NCI-H2107 (cell line): Measurements from ENCODE around the gene DNAJB6.

Experiments used
- DNase-seq: peaks from one replicate; lab custom pipeline; 2025; lab: John Stamatoyannopoulos, UW

Gene DNAJB6

GRCh38 chr7:157428554-157428945 is 91.7 kb downstream of the DNAJB6 start:
- no peak for DNase-seq

- no peak for DNase-seq
These were observed 92.3 kb downstream of the DNAJB6 start for GRCh38 chr7:157429001-157429679.

GRCh38 chr7:157429680-157430224 is 92.9 kb downstream of the DNAJB6 start:
- DNase-seq: no peak

- no peak for DNase-seq
These were observed 93.9 kb downstream of the DNAJB6 start for GRCh38 chr7:157430721-157431120.

GRCh38 chr7:157431173-157431950 is 94.6 kb downstream of the DNAJB6 start:
- DNase-seq: no peak

- no peak for DNase-seq
These were observed 95.2 kb downstream of the DNAJB6 start for GRCh38 chr7:157431951-157432540.

- DNase-seq: peak; percentile 55
These were observed 95.7 kb downstream of the DNAJB6 start for GRCh38 chr7:157432541-157432956.

- DNase-seq: no peak
These were observed 96.3 kb downstream of the DNAJB6 start for GRCh38 chr7:157432957-157433576.

- DNase-seq: no peak
These were observed 96.8 kb downstream of the DNAJB6 start for GRCh38 chr7:157433628-157434027.

- no peak for DNase-seq
These were observed 97.4 kb downstream of the DNAJB6 start for GRCh38 chr7:157434231-157434630.

GRCh38 chr7:157434701-157435100 is 97.9 kb downstream of the DNAJB6 start:
- no peak for DNase-seq

- DNase-seq: no peak
These were observed 99.3 kb downstream of the DNAJB6 start for GRCh38 chr7:157436076-157436475.

- no peak for DNase-seq
These were observed 100.1 kb downstream of the DNAJB6 start for GRCh38 chr7:157436763-157437480.

GRCh38 chr7:157437519-157438061 is 100.8 kb downstream of the DNAJB6 start:
- no peak for DNase-seq

GRCh38 chr7:157438121-157439025 is 101.6 kb downstream of the DNAJB6 start:
- no peak for DNase-seq

GRCh38 chr7:157439149-157439548 is 102.3 kb downstream of the DNAJB6 start:
- no peak for DNase-seq

- DNase-seq: no peak
These were observed 103.0 kb downstream of the DNAJB6 start for GRCh38 chr7:157439761-157440160.

- no peak for DNase-seq
These were observed 103.7 kb downstream of the DNAJB6 start for GRCh38 chr7:157440346-157441022.

- DNase-seq: no peak
These were observed 104.2 kb downstream of the DNAJB6 start for GRCh38 chr7:157441023-157441399.

GRCh38 chr7:157442456-157442855 is 105.7 kb downstream of the DNAJB6 start:
- no peak for DNase-seq
